SK-N-MC (cell line): ENCODE measurements around the gene DNLZ.
"Not testable (repeated sequence)": the region's sequence is repeated elsewhere in the genome, so short reads cannot be mapped to it uniquely, and the experiment has no call there.

Experiments used
- EZH2 ChIP-seq: fragments of 200-600 bp; sonication (generic); IDR thresholded peaks from one replicate; pipeline ENCODE4 v1.6.1; 2017; ENCODE audit warnings: antibody characterized with exemption
- FOXP2 ChIP-seq: optimal IDR thresholded peaks from 2 replicates; pipeline ENCODE3; 2011; ENCODE audit warnings: mild to moderate bottlenecking, moderate library complexity; ENCODE audit not compliant: insufficient read depth; ENCODE audit errors: extremely low read length, control extremely low read depth
- POLR2AphosphoS5 ChIP-seq: IDR thresholded peaks from 2 replicates; pipeline ENCODE4 v1.6.1; 2012; ENCODE audit warnings: mild to moderate bottlenecking, low read depth, low read length, borderline replicate concordance

- not testable (repeated sequence) for TF ChIP-seq POLR2AphosphoS5, EZH2, FOXP2
Measured at GRCh38 chr9:136320972-136321371, 42.6 kb downstream of the DNLZ start.
